Measurements from ENCODE around the gene ZBTB20.

Gene ZBTB20

GRCh38 chr3:115169808-115170207, 22.7 kb upstream of the ZBTB20 start:
- no peak for TF ChIP-seq CTCF (IDR thresholded peaks at IDR 0.05; ENCODE audit: insufficient read depth, low read length, missing control alignments)
- DNase-seq (ENCODE audit: low read depth, low spot score), result no peak
- CTCF ChIA-PET, result interaction anchor here (0.6 to 3.6 kb wide), 9 partner anchors 77 to 1017 kb away, joined by 3 to 23 read pairs (median 8); no protein-coding TSS in a partner anchor
- POLR2A ChIA-PET, result no interaction called here
- no peak overlapping the region for H3K4me3 ChIP-seq (ENCODE audit: low read depth, low read length)

GRCh38 chr3:115165701-115166100, 18.6 kb upstream of the ZBTB20 start:
- DNase-seq (ENCODE audit: low read depth, low spot score), result no peak
- CTCF ChIA-PET, result interaction anchor here (0.7 to 2.3 kb wide), 8 partner anchors 9 to 782 kb away, joined by 3 to 7 read pairs (median 4); no protein-coding TSS in a partner anchor
- TF ChIP-seq CTCF (IDR thresholded peaks at IDR 0.05; ENCODE audit: insufficient read depth, low read length, missing control alignments), result no peak
- no peak overlapping the region for H3K4me3 ChIP-seq (ENCODE audit: low read depth, low read length)
- POLR2A ChIA-PET, result interaction anchor here (0.9 kb wide), 1 partner anchor 19 kb away, joined by 3 read pairs; no protein-coding TSS in a partner anchor

GRCh38 chr3:115165266-115165665, 18.2 kb upstream of the ZBTB20 start:
- CTCF ChIA-PET, result interaction anchor here (0.7 to 2.3 kb wide), 7 partner anchors 9 to 782 kb away, joined by 3 to 7 read pairs (median 5); no protein-coding TSS in a partner anchor
- H3K4me3 ChIP-seq (ENCODE audit: low read depth, low read length), result no peak overlapping the region
- TF ChIP-seq CTCF (IDR thresholded peaks at IDR 0.05; ENCODE audit: insufficient read depth, low read length, missing control alignments), result no peak
- POLR2A ChIA-PET, result interaction anchor here (0.9 kb wide), 1 partner anchor 19 kb away, joined by 3 read pairs; no protein-coding TSS in a partner anchor
- DNase-seq (ENCODE audit: low read depth, low spot score), result no peak

- no peak for TF ChIP-seq CTCF (IDR thresholded peaks at IDR 0.05; ENCODE audit: insufficient read depth, low read length, missing control alignments)
- DNase-seq (ENCODE audit: low read depth, low spot score), result no peak
- ChIA-PET POLR2A (interaction anchor here (0.9 kb wide), 1 partner anchor 18 kb away, joined by 3 read pairs; no protein-coding TSS in a partner anchor), CTCF (interaction anchor here (1.1 to 2.0 kb wide), 7 partner anchors 11 to 781 kb away, joined by 3 to 7 read pairs (median 5); no protein-coding TSS in a partner anchor)
- H3K4me3 ChIP-seq (ENCODE audit: low read depth, low read length), result no peak overlapping the region
Observed at GRCh38 chr3:115164374-115165221, 17.5 kb upstream of the ZBTB20 start.

- no peak overlapping the region for H3K4me3 ChIP-seq (ENCODE audit: low read depth, low read length)
- no peak for TF ChIP-seq CTCF (IDR thresholded peaks at IDR 0.05; ENCODE audit: insufficient read depth, low read length, missing control alignments)
- DNase-seq (ENCODE audit: low read depth, low spot score), result no peak
- POLR2A ChIA-PET, result no interaction called here
- CTCF ChIA-PET, result interaction anchor here (1.0 to 1.8 kb wide), 2 partner anchors 71 to 779 kb away, joined by 3 to 6 read pairs; no protein-coding TSS in a partner anchor
Observed at GRCh38 chr3:115162759-115163158, 15.7 kb upstream of the ZBTB20 start.

GRCh38 chr3:115161866-115162265, 14.8 kb upstream of the ZBTB20 start:
- CTCF ChIA-PET, result interaction anchor here (1.2 to 1.5 kb wide), 2 partner anchors 69 to 781 kb away, joined by 3 read pairs; no protein-coding TSS in a partner anchor

More at GRCh38 chr3:115161866-115162265, 14.8 kb upstream of the ZBTB20 start:
- POLR2A ChIA-PET, result no interaction called here
- H3K4me3 ChIP-seq (ENCODE audit: low read depth, low read length), result no peak overlapping the region
- no peak for DNase-seq (ENCODE audit: low read depth, low spot score)
- no peak for TF ChIP-seq CTCF (IDR thresholded peaks at IDR 0.05; ENCODE audit: insufficient read depth, low read length, missing control alignments)

Measured in AG04449 (cell line).